Epithelial cell of esophagus (primary cell): ENCODE data around the gene EED.
A peak's percentile ranks its signal among the peaks of the same experiment; 100 is the strongest.

Source experiments
- DNase-seq: peaks from one replicate; pipeline ENCODE4 v3.0.0; 2010; ENCODE audit warnings: low read depth
- H3K4me3 ChIP-seq: 2 replicates; pipeline ENCODE4 v1.5.1; 2011; ENCODE audit warnings: mild to moderate bottlenecking, low read length, control low read depth
- TF ChIP-seq, protein P1 (sequence below): IDR thresholded peaks from 2 replicates; pipeline ENCODE4 v1.5.1; 2011; ENCODE audit warnings: low read depth, mild to moderate bottlenecking, low read length, control low read depth, inconsistent platforms; ENCODE audit not compliant: insufficient read depth; ENCODE audit errors: missing control alignments

Gene EED

DNA sequence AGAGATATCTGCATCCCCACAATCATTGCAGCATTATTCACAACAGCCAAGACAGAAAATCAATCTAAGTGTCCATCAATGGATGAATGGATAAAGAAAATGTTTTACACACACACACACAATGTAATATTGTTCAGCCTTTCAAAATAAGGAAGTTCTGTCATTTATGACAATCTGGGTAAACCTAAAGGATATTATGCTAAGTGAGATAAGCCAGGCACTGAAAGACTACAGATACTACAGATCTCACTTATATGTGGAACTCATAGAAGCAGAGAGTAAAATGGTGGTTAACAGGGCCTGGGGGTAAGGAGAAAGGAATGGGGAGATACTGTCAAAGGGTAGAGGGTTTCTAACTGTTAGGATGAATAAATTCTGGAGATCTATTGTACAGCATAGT, 36.0 kb upstream of the EED start:
- TF ChIP-seq, protein P1, sequence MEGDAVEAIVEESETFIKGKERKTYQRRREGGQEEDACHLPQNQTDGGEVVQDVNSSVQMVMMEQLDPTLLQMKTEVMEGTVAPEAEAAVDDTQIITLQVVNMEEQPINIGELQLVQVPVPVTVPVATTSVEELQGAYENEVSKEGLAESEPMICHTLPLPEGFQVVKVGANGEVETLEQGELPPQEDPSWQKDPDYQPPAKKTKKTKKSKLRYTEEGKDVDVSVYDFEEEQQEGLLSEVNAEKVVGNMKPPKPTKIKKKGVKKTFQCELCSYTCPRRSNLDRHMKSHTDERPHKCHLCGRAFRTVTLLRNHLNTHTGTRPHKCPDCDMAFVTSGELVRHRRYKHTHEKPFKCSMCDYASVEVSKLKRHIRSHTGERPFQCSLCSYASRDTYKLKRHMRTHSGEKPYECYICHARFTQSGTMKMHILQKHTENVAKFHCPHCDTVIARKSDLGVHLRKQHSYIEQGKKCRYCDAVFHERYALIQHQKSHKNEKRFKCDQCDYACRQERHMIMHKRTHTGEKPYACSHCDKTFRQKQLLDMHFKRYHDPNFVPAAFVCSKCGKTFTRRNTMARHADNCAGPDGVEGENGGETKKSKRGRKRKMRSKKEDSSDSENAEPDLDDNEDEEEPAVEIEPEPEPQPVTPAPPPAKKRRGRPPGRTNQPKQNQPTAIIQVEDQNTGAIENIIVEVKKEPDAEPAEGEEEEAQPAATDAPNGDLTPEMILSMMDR: no peak
- H3K4me3 ChIP-seq: no peak overlapping the region
- no peak for DNase-seq

DNA sequence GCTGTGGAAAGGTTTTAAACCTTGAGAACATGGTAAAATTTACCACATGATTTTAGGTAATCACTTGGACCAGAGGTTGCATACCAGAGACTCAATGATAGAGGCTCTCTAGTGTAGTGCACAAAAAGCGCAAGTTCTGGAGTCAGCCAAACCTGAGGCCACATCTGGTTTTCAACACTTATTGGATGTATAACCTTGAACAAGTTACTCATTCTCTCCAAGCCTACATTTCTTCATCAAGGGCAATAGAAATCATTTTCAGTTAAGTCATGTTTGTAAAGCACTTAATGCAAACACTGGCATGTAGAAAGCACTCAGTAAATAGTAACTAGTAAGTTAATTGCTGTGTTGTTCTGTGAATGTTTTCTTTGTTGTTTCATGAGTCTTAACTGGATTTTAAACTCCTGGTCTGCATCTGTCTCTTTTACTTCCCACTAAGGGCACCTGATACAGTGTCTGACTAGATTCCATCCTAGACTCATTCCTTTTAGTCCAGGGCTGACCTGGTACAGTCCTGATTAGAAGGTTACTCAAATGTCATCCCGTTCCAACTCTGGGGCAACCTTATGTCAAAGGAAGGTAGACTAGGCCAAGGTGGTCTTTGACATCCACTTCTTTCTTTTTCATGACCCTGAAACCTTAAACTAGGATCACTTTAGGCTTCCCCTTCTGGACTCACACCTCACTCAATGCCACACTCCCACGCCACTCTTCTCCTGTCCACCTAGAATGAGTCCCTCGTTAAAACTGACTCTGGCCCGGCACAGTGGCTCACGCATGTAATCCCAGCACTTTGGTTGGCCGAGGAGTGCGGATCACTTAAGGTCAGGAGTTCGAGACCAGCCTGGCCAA, 34.5 kb upstream of the EED start:
- no peak overlapping the region for H3K4me3 ChIP-seq
- TF ChIP-seq, protein P1: no peak
- no peak for DNase-seq

DNA sequence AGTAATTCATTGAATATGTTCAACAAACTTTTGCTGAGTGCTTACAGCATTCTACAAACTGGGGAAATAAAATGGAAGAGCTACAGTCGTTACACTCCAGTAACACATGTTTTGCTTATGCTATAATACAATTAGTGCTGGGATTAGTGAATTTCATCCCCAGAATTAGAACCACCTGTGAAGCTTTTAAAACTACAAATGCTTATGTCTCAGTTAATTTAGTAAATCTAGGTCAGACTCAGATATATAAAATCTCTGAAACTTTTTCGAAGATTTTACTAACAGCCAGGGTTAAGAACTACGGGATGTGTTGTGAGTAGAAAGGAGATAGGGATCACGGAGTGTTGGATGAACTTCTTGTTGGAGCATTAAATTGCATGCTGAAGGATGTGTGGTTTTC, 33.7 kb upstream of the EED start:
- TF ChIP-seq, protein P1: no peak
- DNase-seq: no peak

DNA sequence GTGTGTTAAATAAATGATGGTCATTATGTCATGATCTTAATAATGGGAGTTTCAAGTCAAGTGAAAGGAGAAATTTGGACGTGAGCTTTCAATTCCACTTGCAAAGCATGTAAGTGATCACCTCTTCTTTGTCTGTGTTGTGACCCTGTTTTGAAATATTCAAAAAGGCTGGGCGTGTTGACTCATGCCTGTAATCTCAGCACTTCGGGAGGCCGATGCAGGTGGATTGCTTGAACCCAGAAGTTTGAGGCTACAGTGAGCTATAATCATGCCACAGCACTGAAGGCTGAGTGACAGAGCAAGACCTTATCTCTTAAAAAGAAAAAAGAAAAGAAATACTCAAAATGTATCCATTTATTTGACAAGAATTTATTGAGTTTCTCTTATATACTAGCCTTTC, 32.9 kb upstream of the EED start:
- peak; percentile 70 for DNase-seq
- no peak overlapping the region for H3K4me3 ChIP-seq
- TF ChIP-seq, protein P1: no peak

More for the DNA sequence above, 33.7 kb upstream of the EED start:
- H3K4me3 ChIP-seq: no peak overlapping the region

DNA sequence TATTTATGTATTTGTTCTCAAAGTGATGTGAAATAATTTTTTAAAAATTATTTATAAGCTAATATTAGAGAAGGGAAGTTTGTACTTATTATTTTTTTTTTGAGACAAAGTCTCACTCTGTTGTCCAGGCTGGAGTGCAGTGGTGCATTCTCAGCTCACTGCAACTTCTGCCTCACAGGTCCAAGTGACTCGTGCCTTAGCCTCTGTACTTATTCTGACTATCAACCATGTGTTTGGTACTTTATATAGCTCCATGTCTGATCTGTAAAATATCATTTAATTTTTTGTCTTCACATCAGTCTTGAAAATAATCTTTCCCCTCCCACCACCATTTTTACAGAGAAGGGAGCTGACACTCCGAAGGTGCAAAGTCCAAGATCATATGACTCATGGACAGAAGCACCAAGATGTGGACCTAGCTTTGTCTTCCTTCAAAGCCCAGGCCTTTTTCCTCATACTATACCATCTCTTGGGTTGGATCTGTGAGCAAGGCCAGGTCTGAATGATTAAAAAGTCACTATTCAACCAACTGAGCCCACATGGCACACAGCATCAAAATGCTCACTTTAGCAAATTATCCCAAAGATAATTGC, 32.4 kb upstream of the EED start:
- H3K4me3 ChIP-seq: no peak overlapping the region
- DNase-seq: peak; percentile 34
- TF ChIP-seq, protein P1: no peak

DNA sequence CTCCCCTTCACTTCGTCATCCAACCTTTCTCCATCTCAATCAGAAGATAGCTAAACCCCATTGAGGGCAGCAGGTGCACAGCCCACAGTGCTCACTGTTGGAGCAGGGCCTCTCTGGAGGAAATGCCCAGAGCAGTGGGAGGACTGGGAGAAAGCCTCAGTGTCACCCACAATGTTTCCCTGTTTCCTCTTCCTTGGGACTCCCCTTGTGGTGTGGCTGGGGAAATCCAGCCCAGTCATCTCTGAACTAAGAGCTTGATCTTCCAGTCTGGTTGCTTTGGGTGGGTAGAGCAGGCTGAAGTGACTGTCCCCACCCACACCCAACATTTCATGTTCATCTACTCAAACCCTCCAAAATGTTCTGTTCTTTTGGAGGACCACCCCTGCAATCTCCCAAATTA, 29.8 kb upstream of the EED start:
- no peak overlapping the region for H3K4me3 ChIP-seq
- TF ChIP-seq, protein P1: peak; percentile 52
- peak; percentile 82 for DNase-seq
